ENCODE measurements around the gene RPL35A. TPM values are rescaled to one million over a fixed set of nuclear protein-coding genes. Genes with fewer than 3 reads are reported as not detected.
"Not testable (repeated sequence)": the region's sequence is repeated elsewhere in the genome, so short reads cannot be mapped to it uniquely, and the experiment has no call there.

RPL35A gene
- total RNA-seq, result 100 to 1,000 TPM; 931 to 944 TPM

GRCh38 chr3:197949778-197950676 is at the start of gene RPL35A:
RPL35A (plus strand) TSS chr3:197950190; CDS start chr3:197950968, 778 bp downstream.
- peaks cover 41% of the 10 kb centered on the region for H3K4me1 Mint-ChIP-seq

DNA sequence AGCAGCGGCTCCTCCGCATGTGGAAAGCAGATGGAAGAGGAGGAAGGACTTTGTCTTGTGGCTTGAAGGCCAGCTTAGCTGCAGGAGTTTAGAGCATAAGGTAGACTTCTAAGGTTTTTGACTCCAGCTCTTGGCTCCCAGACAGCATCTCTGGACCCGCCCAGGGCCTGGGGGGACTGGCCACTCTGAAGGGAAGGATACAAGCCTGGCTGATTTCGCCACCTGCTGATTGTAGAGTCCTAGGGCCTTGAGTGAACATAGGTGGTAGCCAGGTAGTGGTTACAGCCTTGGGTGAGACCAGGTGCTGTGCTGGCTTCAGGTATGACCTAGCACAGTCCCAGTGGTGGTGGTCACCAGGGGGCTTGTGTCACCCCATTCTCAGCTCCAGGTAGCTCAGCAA is 48.4 kb upstream of the RPL35A start:
- Mint-ChIP-seq H3K27ac (no peak overlapping the region), H3K4me3 (no peak overlapping the region), H3K9me3 (no peaks in the 10 kb centered on the region), H3K36me3 (ENCODE audit: low read depth) (no peaks in the 10 kb centered on the region), H3K27me3 (no peaks in the 10 kb centered on the region), H3K4me1 (peaks cover 13% of the 10 kb centered on the region)
- ChIA-PET CTCF (no interaction called here), POLR2A (no interaction called here)
- DNase-seq, result no peak

More at GRCh38 chr3:197949778-197950676, at the start of gene RPL35A:
- ChIA-PET POLR2A (interaction anchor here (0.7 to 4.8 kb wide), 6 partner anchors 10 to 214 kb away, joined by 3 to 50 read pairs (median 6); partner anchors contain the start of genes LMLN, LRCH3 and RUBCN), CTCF (interaction anchor here (0.9 to 1.8 kb wide), 3 partner anchors 9 to 131 kb away, joined by 3 to 4 read pairs (median 3); no protein-coding TSS in a partner anchor)
- Mint-ChIP-seq H3K27ac (peak within 1 kb of the TSS; percentile 90), H3K27me3 (no peaks in the 10 kb centered on the region), H3K4me3 (peak within 1 kb of the TSS; percentile 96), H3K9me3 (no peaks in the 10 kb centered on the region), H3K36me3 (ENCODE audit: low read depth) (peaks cover 49% of the 10 kb centered on the region)
- peak; percentile 85 for DNase-seq

DNA sequence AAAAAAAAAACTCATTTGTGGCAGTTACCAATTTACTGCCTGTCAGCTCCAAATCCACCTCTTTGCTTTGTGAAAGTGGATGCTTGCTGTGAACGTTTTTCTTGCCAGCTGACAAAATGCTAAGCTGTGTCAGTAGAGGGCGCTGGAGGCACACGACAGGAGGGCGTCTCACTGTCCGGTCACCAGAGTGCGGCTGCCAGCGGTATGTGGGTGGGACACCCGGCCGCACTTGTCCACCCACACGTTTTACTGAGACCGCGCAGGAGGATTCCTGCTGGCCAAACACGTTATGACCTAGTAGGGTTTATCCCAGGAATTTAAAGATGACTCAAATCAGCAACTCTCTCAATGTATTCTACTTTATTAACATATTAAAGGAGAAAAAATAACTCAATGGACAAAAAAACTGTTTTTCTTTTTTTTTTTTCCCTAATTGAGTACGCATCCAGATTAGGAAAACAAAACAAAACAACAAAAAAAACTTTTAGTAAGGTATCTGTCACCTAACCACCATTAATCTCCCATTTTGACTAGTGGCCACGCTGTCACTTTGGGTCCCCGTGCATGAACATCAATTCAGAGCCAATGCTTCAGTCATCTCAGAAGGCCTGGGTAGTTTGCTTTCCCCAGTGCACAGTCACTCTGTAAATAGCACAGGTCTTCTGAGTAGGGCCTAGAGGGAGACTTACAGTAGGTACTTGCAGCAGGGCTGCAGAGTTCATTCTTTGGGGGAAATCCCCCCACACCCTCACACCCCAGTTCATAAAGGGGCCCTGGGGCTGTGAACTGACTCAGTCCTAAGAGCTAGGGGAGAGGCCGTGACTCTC is 43.8 kb upstream of the RPL35A start:
- ChIA-PET POLR2A (interaction anchor here (1.1 to 1.5 kb wide), 2 partner anchors 103 to 158 kb away, joined by 3 to 4 read pairs; no protein-coding TSS in a partner anchor), CTCF (interaction anchor here (0.6 to 2.7 kb wide), 25 partner anchors 8 to 631 kb away, joined by 3 to 34 read pairs (median 4); partner anchors contain the start of gene RPL35A)
- Mint-ChIP-seq H3K4me3 (no peak overlapping the region), H3K9me3 (no peaks in the 10 kb centered on the region), H3K4me1 (peaks cover 20% of the 10 kb centered on the region), H3K36me3 (ENCODE audit: low read depth) (peaks cover 6% of the 10 kb centered on the region), H3K27me3 (no peaks in the 10 kb centered on the region), H3K27ac (no peak overlapping the region)
- peak; percentile 82 for DNase-seq

- no peak for DNase-seq
- peak overlapping the region; percentile 36 for H3K27ac Mint-ChIP-seq
- H3K27me3 Mint-ChIP-seq, result no peaks in the 10 kb centered on the region
- no peak overlapping the region for H3K4me3 Mint-ChIP-seq
- peaks cover 6% of the 10 kb centered on the region for H3K36me3 Mint-ChIP-seq (ENCODE audit: low read depth)
- no peaks in the 10 kb centered on the region for H3K9me3 Mint-ChIP-seq
- CTCF ChIA-PET, result interaction anchor here (0.5 to 2.7 kb wide), 7 partner anchors 8 to 173 kb away, joined by 3 to 34 read pairs (median 18); no protein-coding TSS in a partner anchor
- peaks cover 20% of the 10 kb centered on the region for H3K4me1 Mint-ChIP-seq
- POLR2A ChIA-PET, result no interaction called here
Measured at GRCh38 chr3:197906850-197907187, 43.2 kb upstream of the RPL35A start.

- Mint-ChIP-seq H3K9me3 (no peaks in the 10 kb centered on the region), H3K4me1 (peaks cover 20% of the 10 kb centered on the region), H3K36me3 (ENCODE audit: low read depth) (peaks cover 6% of the 10 kb centered on the region), H3K4me3 (no peak overlapping the region), H3K27ac (no peak overlapping the region), H3K27me3 (no peaks in the 10 kb centered on the region)
- no peak for DNase-seq
- POLR2A ChIA-PET, result no interaction called here
- CTCF ChIA-PET, result interaction anchor here (0.5 to 2.7 kb wide), 6 partner anchors 7 to 173 kb away, joined by 3 to 34 read pairs (median 19); no protein-coding TSS in a partner anchor
Measured at GRCh38 chr3:197907196-197907595, 42.8 kb upstream of the RPL35A start.

- H3K4me3 Mint-ChIP-seq; POLR2A ChIA-PET; H3K27me3 Mint-ChIP-seq; H3K36me3 Mint-ChIP-seq (ENCODE audit: low read depth); H3K9me3 Mint-ChIP-seq; CTCF ChIA-PET; H3K27ac Mint-ChIP-seq; DNase-seq: not testable (repeated sequence)
- peaks cover 23% of the 10 kb centered on the region for H3K4me1 Mint-ChIP-seq
Measured at GRCh38 chr3:197908550-197908949, 41.4 kb upstream of the RPL35A start.

DNA sequence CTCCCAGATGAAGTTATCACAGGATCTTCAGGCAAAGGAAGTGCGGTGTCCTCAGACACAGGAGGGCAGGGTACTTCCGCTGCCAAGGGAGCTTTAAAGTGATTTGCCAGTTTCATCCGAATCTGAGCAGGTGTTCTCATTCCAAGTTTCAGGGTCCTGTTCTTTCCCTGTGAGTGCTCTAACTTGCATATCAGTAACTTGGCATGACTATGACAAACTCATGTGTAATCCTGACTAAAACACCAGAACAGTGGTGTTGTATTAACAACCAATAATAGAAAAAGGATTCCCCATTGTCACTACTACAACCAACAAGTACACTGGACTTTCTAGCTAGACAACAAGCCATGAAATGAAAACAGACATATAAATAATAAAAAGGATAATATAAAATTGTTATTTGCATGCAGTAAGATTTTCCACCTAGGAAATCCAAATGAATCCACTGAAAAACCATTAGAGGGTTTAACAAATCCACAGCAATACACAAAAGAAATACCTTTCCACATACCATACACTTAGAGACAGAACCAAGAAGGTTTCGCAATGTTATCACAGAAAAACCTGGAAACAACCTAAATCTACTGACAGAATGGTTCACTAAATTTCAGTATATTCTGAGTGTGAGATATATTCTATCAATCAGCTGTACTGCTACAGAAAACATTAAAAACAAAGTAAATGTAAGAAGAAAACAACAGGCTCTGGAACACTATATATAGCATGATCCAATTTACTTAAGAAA is 40.9 kb upstream of the RPL35A start:
- Mint-ChIP-seq H3K27me3 (no peaks in the 10 kb centered on the region), H3K4me1 (peaks cover 26% of the 10 kb centered on the region), H3K27ac (no peak overlapping the region), H3K9me3 (no peaks in the 10 kb centered on the region), H3K4me3 (no peak overlapping the region), H3K36me3 (ENCODE audit: low read depth) (peaks cover 6% of the 10 kb centered on the region)
- no peak for DNase-seq
- POLR2A ChIA-PET, result no interaction called here
- CTCF ChIA-PET, result no interaction called here

GRCh38 chr3:197912741-197913476 is 37.1 kb upstream of the RPL35A start:
- H3K27me3 Mint-ChIP-seq, result no peaks in the 10 kb centered on the region
- H3K4me3 Mint-ChIP-seq, result peak overlapping the region; percentile 41
- no peak overlapping the region for H3K27ac Mint-ChIP-seq
- no peak for DNase-seq
- peaks cover 4% of the 10 kb centered on the region for H3K36me3 Mint-ChIP-seq (ENCODE audit: low read depth)
- ChIA-PET POLR2A (no interaction called here), CTCF (interaction anchor here (1.0 to 2.9 kb wide), 2 partner anchors 7 to 30 kb away, joined by 4 to 13 read pairs; no protein-coding TSS in a partner anchor)
- peaks cover 3% of the 10 kb centered on the region for H3K9me3 Mint-ChIP-seq
- peaks cover 5% of the 10 kb centered on the region for H3K4me1 Mint-ChIP-seq

DNA sequence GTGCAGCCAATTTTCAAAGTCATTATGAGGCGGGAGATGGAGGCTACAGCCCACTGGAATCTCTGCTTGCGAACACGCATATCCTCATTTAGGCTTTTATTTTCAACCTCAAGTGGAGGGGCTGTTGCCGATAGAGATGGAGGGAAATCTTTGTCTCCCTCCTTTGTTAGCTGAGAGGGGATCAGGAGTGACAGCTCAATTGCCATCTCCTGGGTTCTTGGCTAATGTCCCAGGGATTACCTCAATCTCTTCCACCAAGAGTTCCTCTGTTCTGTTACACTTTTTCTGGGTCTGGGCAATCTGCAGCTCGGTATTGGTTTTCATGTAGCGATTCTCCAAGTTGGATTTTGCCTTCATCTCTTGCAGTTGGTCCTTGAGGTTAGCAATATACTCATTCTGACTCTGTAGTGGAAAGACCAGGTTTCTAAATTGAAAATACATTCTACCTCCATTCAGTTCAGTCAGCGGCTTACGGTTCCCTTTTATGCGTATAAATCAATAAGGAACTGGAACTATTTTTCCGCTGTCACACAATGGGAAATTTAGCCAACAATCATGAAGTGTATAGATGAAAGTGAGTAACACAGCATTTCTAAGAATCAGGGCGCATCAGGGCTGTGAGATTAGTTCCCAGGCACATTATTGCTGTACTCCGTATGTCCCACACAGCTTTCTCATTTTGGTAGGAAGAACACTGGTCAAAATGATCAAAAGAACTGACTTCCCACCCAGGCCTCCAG is 36.2 kb upstream of the RPL35A start:
- no peaks in the 10 kb centered on the region for H3K27me3 Mint-ChIP-seq
- ChIA-PET CTCF (interaction anchor here (2.9 kb wide), 1 partner anchor 8 kb away, joined by 13 read pairs; no protein-coding TSS in a partner anchor), POLR2A (no interaction called here)
- H3K4me1 Mint-ChIP-seq, result peaks cover 5% of the 10 kb centered on the region
- no peak overlapping the region for H3K4me3 Mint-ChIP-seq
- no peak overlapping the region for H3K27ac Mint-ChIP-seq
- peaks cover 3% of the 10 kb centered on the region for H3K9me3 Mint-ChIP-seq
- no peak for DNase-seq
- H3K36me3 Mint-ChIP-seq (ENCODE audit: low read depth), result peaks cover 3% of the 10 kb centered on the region

DNA sequence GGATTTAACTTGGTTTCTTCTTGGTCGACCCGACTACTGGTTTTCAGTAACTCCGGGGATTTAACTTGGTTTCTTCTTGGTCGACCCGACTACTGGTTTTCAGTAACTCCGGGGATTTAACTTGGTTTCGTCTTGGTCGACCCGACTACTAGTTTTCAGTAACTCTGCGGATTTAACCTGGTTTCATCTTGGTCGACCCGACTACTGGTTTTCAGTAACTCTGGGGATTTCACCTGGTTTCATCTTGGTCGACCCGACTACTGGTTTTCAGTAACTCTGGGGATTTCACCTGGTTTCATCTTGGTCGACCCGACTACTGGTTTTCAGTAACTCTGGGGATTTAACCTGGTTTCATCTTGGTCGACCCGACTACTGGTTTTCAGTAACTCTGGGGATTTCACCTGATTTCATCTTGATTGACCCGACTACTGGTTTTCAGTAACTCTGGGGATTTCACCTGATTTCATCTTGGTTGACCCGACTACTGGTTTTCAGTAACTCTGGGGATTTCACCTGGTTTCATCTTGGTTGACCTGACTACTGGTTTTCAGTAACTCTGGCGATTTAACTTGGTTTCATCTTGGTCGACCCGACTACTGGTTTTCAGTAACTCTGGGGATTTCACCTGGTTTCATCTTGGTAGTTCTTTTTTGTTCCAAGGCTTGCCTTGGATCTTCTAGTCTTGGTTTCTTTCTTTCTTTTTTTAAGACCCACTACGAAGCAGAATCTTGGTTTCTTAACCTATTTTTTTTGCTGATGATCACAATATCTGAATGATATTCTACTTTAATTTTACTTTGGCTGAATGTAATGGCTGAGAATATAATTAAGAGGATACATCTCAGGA is 28.3 kb upstream of the RPL35A start:
- H3K27ac Mint-ChIP-seq, H3K4me1 Mint-ChIP-seq, POLR2A ChIA-PET, H3K9me3 Mint-ChIP-seq, DNase-seq, H3K4me3 Mint-ChIP-seq, H3K27me3 Mint-ChIP-seq: not testable (repeated sequence)
- H3K36me3 Mint-ChIP-seq (ENCODE audit: low read depth), result peaks cover 18% of the 10 kb centered on the region
- CTCF ChIA-PET, result interaction anchor here (1.5 kb wide), 1 partner anchor 21 kb away, joined by 4 read pairs; no protein-coding TSS in a partner anchor

- peaks cover 10% of the 10 kb centered on the region for H3K4me1 Mint-ChIP-seq
- no peak overlapping the region for H3K27ac Mint-ChIP-seq
- no peak for DNase-seq
- POLR2A ChIA-PET, result no interaction called here
- H3K36me3 Mint-ChIP-seq (ENCODE audit: low read depth), result peaks cover 24% of the 10 kb centered on the region
- CTCF ChIA-PET, result interaction anchor here (1.0 kb wide), 1 partner anchor 10 kb away, joined by 3 read pairs; no protein-coding TSS in a partner anchor
- no peaks in the 10 kb centered on the region for H3K27me3 Mint-ChIP-seq
- peaks cover 6% of the 10 kb centered on the region for H3K9me3 Mint-ChIP-seq
- H3K4me3 Mint-ChIP-seq, result no peak overlapping the region
Measured at GRCh38 chr3:197926418-197926817, 23.6 kb upstream of the RPL35A start.
